HCT116 (cell line): Measurements from ENCODE around the gene SLC19A1. TPM values are rescaled to one million over a fixed set of nuclear protein-coding genes. Genes with fewer than 3 reads are reported as not detected.
A peak's percentile ranks its signal among the peaks of the same experiment; 100 is the strongest.

Experiments used
- ATAC-seq: fragments of 200-7000 bp; cut with Tn5 transposase; 2 replicates; pipeline ENCODE4 v1.9.1; 2020; ENCODE audit warnings: mild to moderate bottlenecking, moderate library complexity
- BruUV-seq: library from RNA; stranded (reverse); fragments of 400-500 nt; replicated peaks from 2 replicates; lab custom pipeline; 2021; lab: Mats Ljungman, UMichigan
- CTCF ChIA-PET: fragments of 300-600 bp; sonication (Branson Sonifier 250); formaldehyde crosslinking; loops from one replicate; lab custom pipeline; 2021; ENCODE audit warnings: antibody characterized with exemption; lab: Charles Lee
- POLR2A ChIA-PET: fragments of 300-600, 350-600 bp; sonication (Branson Sonifier 250); formaldehyde crosslinking; loops from one replicate; lab custom pipeline; 2021; ENCODE audit warnings: antibody characterized with exemption; lab: Charles Lee
- RAD21 ChIA-PET, 2 experiments: fragments of 300-600 bp; sonication (Branson Sonifier 250); formaldehyde crosslinking; loops; one replicate each; lab custom pipeline; 2023; ENCODE audit warnings: low total read pairs in 2 of 2; ENCODE audit not compliant: uncharacterized antibody in 2 of 2, unreplicated experiment in 2 of 2, low non-redundant PET in 1 of 2; lab: Charles Lee
- DNase-seq: peaks from one replicate; pipeline ENCODE4 v3.0.0-alpha.2; 2010; ENCODE audit warnings: low read depth, low spot score
- H2AFZ ChIP-seq: fragments of 200-600 bp; shearing (Covaris generic), sonication (generic); 2 replicates; pipeline ENCODE4 v1.6.1; 2017; ENCODE audit warnings: low read depth, mixed run types, mixed read lengths, antibody characterized with exemption, low read length; ENCODE audit not compliant: poor library complexity, severe bottlenecking
- H3K27ac ChIP-seq: 2 replicates; pipeline ENCODE4 v1.5.1; 2012; ENCODE audit warnings: low read depth, low read length
- H3K27me3 ChIP-seq: fragments of 200-600 bp; sonication (generic); 2 replicates; pipeline ENCODE4 v1.6.1; 2016; ENCODE audit warnings: mixed run types, low read length, mixed read lengths; ENCODE audit not compliant: insufficient read depth
- H3K36me3 ChIP-seq, 2 experiments: fragments of 200-500 bp in 1 of 2; fragments of 200-600 bp in 1 of 2; sonication (Bioruptor generic) in 1 of 2; sonication (generic) in 1 of 2; 2 replicates each; pipeline versions ENCODE4 v1.5.1 to v1.6.1; 2014 to 2016; ENCODE audit warnings: low read length in 2 of 2, inconsistent platforms in 1 of 2, mixed read lengths in 1 of 2, mixed run types in 1 of 2; ENCODE audit not compliant: insufficient read depth in 2 of 2, control insufficient read depth in 1 of 2
- H3K4me1 ChIP-seq, 2 experiments: fragments of 200-600 bp in 1 of 2; sonication (generic) in 1 of 2; 2 replicates each; pipeline versions ENCODE4 v1.5.1 to v1.6.1; 2012 to 2017; ENCODE audit warnings: low read length in 2 of 2, inconsistent platforms in 1 of 2, mild to moderate bottlenecking in 1 of 2, mixed read lengths in 1 of 2, mixed run types in 1 of 2, moderate library complexity in 1 of 2; ENCODE audit not compliant: insufficient read depth in 2 of 2, control insufficient read depth in 1 of 2
- H3K4me2 ChIP-seq: fragments of 200-600 bp; sonication (generic); 2 replicates; pipeline ENCODE4 v1.6.1; 2017; ENCODE audit warnings: mixed run types, low read length, mixed read lengths
- H3K4me3 ChIP-seq, 2 experiments: fragments of 200-600 bp in 1 of 2; sonication (generic) in 1 of 2; replicated peaks in 1 of 2; 2 replicates each; pipeline ENCODE4 v1.5.1; 2011 to 2016; ENCODE audit warnings: low read length in 2 of 2, control low read depth in 1 of 2, low read depth in 1 of 2, mild to moderate bottlenecking in 1 of 2, mixed read lengths in 1 of 2, mixed run types in 1 of 2
- H3K79me2 ChIP-seq: fragments of 200-600 bp; sonication (generic); 2 replicates; pipeline ENCODE4 v1.6.1; 2017; ENCODE audit warnings: mild to moderate bottlenecking, mixed run types, low read length, moderate library complexity, mixed read lengths; ENCODE audit not compliant: insufficient read depth
- H3K9ac ChIP-seq: fragments of 200-600 bp; sonication (generic); 2 replicates; pipeline ENCODE4 v1.6.1; 2016; ENCODE audit warnings: low read length, mixed read lengths
- H3K9me2 ChIP-seq: fragments of 200-600 bp; sonication (generic), shearing (Covaris generic); 2 replicates; pipeline ENCODE4 v1.6.1; 2017; ENCODE audit warnings: mixed run types, mild to moderate bottlenecking, moderate library complexity; ENCODE audit not compliant: insufficient read depth
- H3K9me3 ChIP-seq, 2 experiments: fragments of 200-500 bp in 1 of 2; fragments of 200-600 bp in 1 of 2; sonication (Bioruptor generic) in 1 of 2; sonication (generic) in 1 of 2; 2 replicates each; pipeline ENCODE4 v1.6.1; 2014 to 2017; ENCODE audit warnings: low read length in 2 of 2, mixed read lengths in 2 of 2, inconsistent platforms in 1 of 2, low read depth in 1 of 2, mild to moderate bottlenecking in 1 of 2, mixed run types in 1 of 2, moderate library complexity in 1 of 2; ENCODE audit not compliant: control insufficient read depth in 1 of 2, insufficient read depth in 1 of 2
- H4K20me1 ChIP-seq: fragments of 200-600 bp; sonication (generic), shearing (Covaris generic); 2 replicates; pipeline ENCODE4 v1.6.1; 2017; ENCODE audit warnings: mixed run types, mild to moderate bottlenecking, moderate library complexity; ENCODE audit not compliant: insufficient read depth
- CBX3 ChIP-seq: IDR thresholded peaks from 2 replicates; pipeline ENCODE4 v1.6.1; 2012; ENCODE audit warnings: low read depth
- CEBPB ChIP-seq: IDR thresholded peaks from 2 replicates; pipeline ENCODE4 v1.6.1; 2012; ENCODE audit warnings: low read depth
- ELF1 ChIP-seq: IDR thresholded peaks from 2 replicates; pipeline ENCODE4 v1.6.1; 2012; ENCODE audit warnings: low read depth, borderline replicate concordance
- EZH2phosphoT487 ChIP-seq: fragments of 200-600 bp; IDR thresholded peaks from 2 replicates; pipeline ENCODE4 v1.6.1; 2018; ENCODE audit warnings: antibody characterized with exemption, borderline replicate concordance
- FOSL1 ChIP-seq: IDR thresholded peaks from 2 replicates; pipeline ENCODE4 v1.6.1; 2012; ENCODE audit warnings: low read depth
- JUND ChIP-seq: IDR thresholded peaks from 2 replicates; pipeline ENCODE4 v1.6.1; 2012
- POLR2A ChIP-seq: IDR thresholded peaks from 2 replicates; pipeline ENCODE4 v1.7.0; 2011; ENCODE audit warnings: borderline replicate concordance; ENCODE audit not compliant: insufficient read depth, insufficient read length; ENCODE audit errors: extremely low read depth
- RAD21 ChIP-seq: IDR thresholded peaks from 2 replicates; pipeline ENCODE4 v1.6.1; 2012; ENCODE audit warnings: low read depth, mild to moderate bottlenecking
- SIN3A ChIP-seq: IDR thresholded peaks from 2 replicates; pipeline ENCODE4 v1.6.1; 2012; ENCODE audit warnings: low read depth
- ZNF274 ChIP-seq: fragments of 200-500 bp; sonication (Bioruptor generic); IDR thresholded peaks from 2 replicates; pipeline ENCODE4 v1.6.1; 2014; ENCODE audit warnings: mild to moderate bottlenecking, low read depth, low read length, inconsistent platforms
- intact Hi-C: fragments of 100-400 bp; cut with micrococcal nuclease; formaldehyde crosslinking; loops from 2 replicates; pipeline ENCODE4 v1.10.0; 2022
- total RNA-seq: library from RNA; stranded (reverse); gene quantifications from one replicate; pipeline ENCODE4 v1.2.1, GENCODE V29; 2021; ENCODE audit not compliant: unreplicated experiment
- TF ChIP-seq, protein P1 (sequence below): IDR thresholded peaks from 2 replicates; pipeline ENCODE4 v1.6.1; 2011; ENCODE audit warnings: mild to moderate bottlenecking, low read length, moderate library complexity; ENCODE audit not compliant: insufficient replicate concordance; ENCODE audit errors: extremely low read depth

The SLC19A1 gene
- total RNA-seq, 1 experiment from 2014 or later, result 50.2 TPM

DNA sequence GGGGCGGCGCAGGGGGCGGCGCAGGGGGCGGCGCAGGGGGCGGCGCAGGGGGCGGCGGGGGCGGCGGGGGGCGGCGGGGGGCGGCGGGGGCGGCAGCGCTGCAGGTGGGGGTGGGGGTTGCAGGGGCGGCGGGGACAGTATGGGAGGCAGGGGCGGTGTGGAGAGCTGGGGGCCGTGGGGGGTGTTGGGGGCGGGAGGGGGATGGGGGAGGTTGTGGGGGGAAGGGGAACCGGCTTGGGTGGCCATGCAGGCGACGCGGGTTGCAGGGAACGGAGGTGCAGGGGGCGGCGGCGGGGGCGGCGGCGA lies 13.0 kb upstream of the SLC19A1 start:
- TF ChIP-seq FOSL1, result no peak
- no peak for TF ChIP-seq JUND
- no peak for TF ChIP-seq ELF1
- no peak for TF ChIP-seq CBX3
- TF ChIP-seq SIN3A, result no peak
- TF ChIP-seq, protein P1, sequence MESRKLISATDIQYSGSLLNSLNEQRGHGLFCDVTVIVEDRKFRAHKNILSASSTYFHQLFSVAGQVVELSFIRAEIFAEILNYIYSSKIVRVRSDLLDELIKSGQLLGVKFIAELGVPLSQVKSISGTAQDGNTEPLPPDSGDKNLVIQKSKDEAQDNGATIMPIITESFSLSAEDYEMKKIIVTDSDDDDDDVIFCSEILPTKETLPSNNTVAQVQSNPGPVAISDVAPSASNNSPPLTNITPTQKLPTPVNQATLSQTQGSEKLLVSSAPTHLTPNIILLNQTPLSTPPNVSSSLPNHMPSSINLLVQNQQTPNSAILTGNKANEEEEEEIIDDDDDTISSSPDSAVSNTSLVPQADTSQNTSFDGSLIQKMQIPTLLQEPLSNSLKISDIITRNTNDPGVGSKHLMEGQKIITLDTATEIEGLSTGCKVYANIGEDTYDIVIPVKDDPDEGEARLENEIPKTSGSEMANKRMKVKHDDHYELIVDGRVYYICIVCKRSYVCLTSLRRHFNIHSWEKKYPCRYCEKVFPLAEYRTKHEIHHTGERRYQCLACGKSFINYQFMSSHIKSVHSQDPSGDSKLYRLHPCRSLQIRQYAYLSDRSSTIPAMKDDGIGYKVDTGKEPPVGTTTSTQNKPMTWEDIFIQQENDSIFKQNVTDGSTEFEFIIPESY, result no peak
- TF ChIP-seq EZH2phosphoT487, result no peak
- TF ChIP-seq CEBPB, result no peak
- TF ChIP-seq POLR2A, result no peak
- no peak for TF ChIP-seq ZNF274
- no peak for TF ChIP-seq RAD21
- no peak for ATAC-seq
- ChIA-PET RAD21 (no interaction called here), POLR2A (interaction anchor here (0.6 to 1.6 kb wide), 3 partner anchors 37 to 265 kb away, joined by 3 to 5 read pairs (median 3); no protein-coding TSS in a partner anchor), CTCF (interaction anchor here (0.6 to 1.7 kb wide), 15 partner anchors 10 to 418 kb away, joined by 3 to 39 read pairs (median 4); no protein-coding TSS in a partner anchor)
- no peaks in the 10 kb centered on the region for H3K9me2 ChIP-seq
- H3K27ac ChIP-seq, result no peak overlapping the region
- BruUV-seq, result no TSS peak
- no peaks in the 10 kb centered on the region for H4K20me1 ChIP-seq
- H3K9me3 ChIP-seq, result no peaks in the 10 kb centered on the region
- H3K4me3 ChIP-seq, result peak overlapping the region; percentile 47 to 55; a peak in 3 of 4 replicates
- no peaks in the 10 kb centered on the region for H3K27me3 ChIP-seq
- no peaks in the 10 kb centered on the region for H3K36me3 ChIP-seq
- peaks cover 14 to 38% of the 10 kb centered on the region in 2 experiments for H3K4me1 ChIP-seq
- intact Hi-C loops, result loop anchor here (1.0 to 10.0 kb wide), 3 partner anchors 41 to 370 kb away; no protein-coding TSS in a partner anchor
- no peak overlapping the region for H2AFZ ChIP-seq
- H3K79me2 ChIP-seq, result no peaks in the 10 kb centered on the region
- H3K4me2 ChIP-seq, result peak overlapping the region; percentile 80
- H3K9ac ChIP-seq, result peak overlapping the region; percentile 72
- DNase-seq, result no peak
